ENCODE results near the gene MPRIP. TPM values are rescaled to one million over a fixed set of nuclear protein-coding genes. Genes with fewer than 3 reads are reported as not detected.
A peak's percentile ranks its signal among the peaks of the same experiment; 100 is the strongest.

The MPRIP gene
- total RNA-seq, 1 donor from 2014 or later: 275 TPM

GRCh38 chr17:17213775-17214174 lies 171.5 kb downstream of the MPRIP start:
- DNase-seq (ENCODE audit: extremely low spot score, unreplicated experiment): no peak
- Mint-ChIP-seq H3K4me1 (ENCODE audit: unreplicated experiment) (no peaks in the 10 kb centered on the region), H3K4me3 (no peak overlapping the region), H3K9me3 (no peaks in the 10 kb centered on the region), H3K27me3 (no peaks in the 10 kb centered on the region), H3K27ac (no peak overlapping the region), H3K36me3 (peaks cover 14% of the 10 kb centered on the region)
- TF ChIP-seq, protein P1, sequence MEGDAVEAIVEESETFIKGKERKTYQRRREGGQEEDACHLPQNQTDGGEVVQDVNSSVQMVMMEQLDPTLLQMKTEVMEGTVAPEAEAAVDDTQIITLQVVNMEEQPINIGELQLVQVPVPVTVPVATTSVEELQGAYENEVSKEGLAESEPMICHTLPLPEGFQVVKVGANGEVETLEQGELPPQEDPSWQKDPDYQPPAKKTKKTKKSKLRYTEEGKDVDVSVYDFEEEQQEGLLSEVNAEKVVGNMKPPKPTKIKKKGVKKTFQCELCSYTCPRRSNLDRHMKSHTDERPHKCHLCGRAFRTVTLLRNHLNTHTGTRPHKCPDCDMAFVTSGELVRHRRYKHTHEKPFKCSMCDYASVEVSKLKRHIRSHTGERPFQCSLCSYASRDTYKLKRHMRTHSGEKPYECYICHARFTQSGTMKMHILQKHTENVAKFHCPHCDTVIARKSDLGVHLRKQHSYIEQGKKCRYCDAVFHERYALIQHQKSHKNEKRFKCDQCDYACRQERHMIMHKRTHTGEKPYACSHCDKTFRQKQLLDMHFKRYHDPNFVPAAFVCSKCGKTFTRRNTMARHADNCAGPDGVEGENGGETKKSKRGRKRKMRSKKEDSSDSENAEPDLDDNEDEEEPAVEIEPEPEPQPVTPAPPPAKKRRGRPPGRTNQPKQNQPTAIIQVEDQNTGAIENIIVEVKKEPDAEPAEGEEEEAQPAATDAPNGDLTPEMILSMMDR (conservative IDR thresholded peaks at IDR 0.05): no peak

DNA sequence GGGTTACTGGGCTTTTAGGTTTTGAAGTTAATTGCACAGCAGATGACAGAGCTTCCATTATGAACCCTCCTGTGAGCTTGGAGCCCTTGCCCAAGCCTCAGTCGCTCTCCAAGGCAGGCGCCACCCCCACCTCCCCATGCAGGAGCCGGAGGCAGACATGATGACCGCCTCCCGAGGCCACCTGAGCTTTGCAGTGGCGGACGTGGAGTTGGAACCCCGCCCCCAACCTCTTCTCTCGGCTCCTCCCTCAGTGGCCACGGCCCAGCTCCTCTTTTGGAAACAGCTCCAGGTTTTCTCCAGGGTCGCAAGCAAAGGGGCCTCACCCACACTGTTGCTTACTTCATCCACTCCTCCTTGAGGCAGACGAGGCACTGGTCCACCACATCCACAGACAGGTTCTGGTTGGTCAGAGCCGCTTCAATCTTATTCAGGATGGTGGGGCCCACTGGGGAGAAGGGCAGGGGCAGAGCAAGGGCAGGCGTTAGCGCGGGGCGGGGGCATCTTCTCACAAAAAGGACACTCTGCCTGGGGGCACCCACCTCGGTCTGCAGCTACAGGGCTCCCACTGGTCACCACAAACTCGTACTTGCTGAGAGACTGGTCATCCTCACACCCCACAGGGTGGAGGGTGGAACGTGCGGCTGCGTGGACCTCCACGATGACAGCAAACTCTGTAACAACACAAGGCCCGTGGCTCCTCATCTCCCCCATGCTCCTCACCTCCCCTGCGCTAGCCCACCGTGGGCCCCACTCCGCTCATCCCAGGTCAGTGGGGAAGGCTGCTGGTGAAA lies 172.6 kb downstream of the MPRIP start:
- H3K4me1 Mint-ChIP-seq (ENCODE audit: unreplicated experiment): no peaks in the 10 kb centered on the region
- H3K27me3 Mint-ChIP-seq: no peaks in the 10 kb centered on the region
- no peak overlapping the region for H3K4me3 Mint-ChIP-seq
- no peak overlapping the region for H3K27ac Mint-ChIP-seq
- TF ChIP-seq, protein P1 (conservative IDR thresholded peaks at IDR 0.05): no peak
- peaks cover 14% of the 10 kb centered on the region for H3K36me3 Mint-ChIP-seq
- DNase-seq (ENCODE audit: extremely low spot score, unreplicated experiment): no peak
- H3K9me3 Mint-ChIP-seq: no peaks in the 10 kb centered on the region

GRCh38 chr17:17215575-17215974 lies 173.3 kb downstream of the MPRIP start:
- H3K36me3 Mint-ChIP-seq: peaks cover 14% of the 10 kb centered on the region
- TF ChIP-seq, protein P1 (conservative IDR thresholded peaks at IDR 0.05): no peak
- H3K9me3 Mint-ChIP-seq: no peaks in the 10 kb centered on the region
- no peaks in the 10 kb centered on the region for H3K27me3 Mint-ChIP-seq
- no peak for DNase-seq (ENCODE audit: extremely low spot score, unreplicated experiment)
- no peak overlapping the region for H3K27ac Mint-ChIP-seq
- H3K4me1 Mint-ChIP-seq (ENCODE audit: unreplicated experiment): no peaks in the 10 kb centered on the region
- no peak overlapping the region for H3K4me3 Mint-ChIP-seq

DNA sequence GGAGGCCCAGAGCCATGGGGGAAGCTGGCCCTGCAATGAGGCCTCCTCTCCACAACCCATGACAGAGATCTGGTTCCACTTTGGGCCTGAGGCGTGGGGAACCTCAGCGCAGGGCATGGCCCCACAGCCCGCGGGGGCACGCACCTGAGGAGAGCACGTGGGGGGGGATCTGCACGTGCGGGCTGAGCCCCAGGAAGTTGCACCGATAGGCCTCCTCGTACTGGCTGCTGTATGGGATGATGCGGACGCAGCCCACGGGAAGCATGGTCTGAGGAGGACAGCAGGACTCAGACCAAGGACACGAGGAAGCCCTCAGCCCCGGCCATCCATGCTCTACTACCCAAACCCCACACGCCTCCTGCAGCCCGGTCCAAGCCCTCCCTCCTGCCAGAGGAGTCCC lies 174.0 kb downstream of the MPRIP start:
- Mint-ChIP-seq H3K27ac (no peak overlapping the region), H3K9me3 (no peaks in the 10 kb centered on the region), H3K4me3 (no peak overlapping the region), H3K4me1 (ENCODE audit: unreplicated experiment) (no peaks in the 10 kb centered on the region), H3K36me3 (peaks cover 14% of the 10 kb centered on the region), H3K27me3 (no peaks in the 10 kb centered on the region)
- DNase-seq (ENCODE audit: extremely low spot score, unreplicated experiment): no peak
- TF ChIP-seq, protein P1 (conservative IDR thresholded peaks at IDR 0.05): no peak

- H3K4me3 Mint-ChIP-seq: no peak overlapping the region
- no peaks in the 10 kb centered on the region for H3K27me3 Mint-ChIP-seq
- H3K4me1 Mint-ChIP-seq (ENCODE audit: unreplicated experiment): no peaks in the 10 kb centered on the region
- H3K27ac Mint-ChIP-seq: no peak overlapping the region
- no peaks in the 10 kb centered on the region for H3K9me3 Mint-ChIP-seq
- peaks cover 14% of the 10 kb centered on the region for H3K36me3 Mint-ChIP-seq
- DNase-seq (ENCODE audit: extremely low spot score, unreplicated experiment): no peak
- TF ChIP-seq, protein P1 (conservative IDR thresholded peaks at IDR 0.05): peak; percentile 27
Observed at GRCh38 chr17:17216776-17217175, 174.5 kb downstream of the MPRIP start.

All from type B pancreatic cell (in vitro differentiated cells).